DOHH2 (cell line): ENCODE data around the gene IL13RA1.
"Not testable (repeated sequence)": the region's sequence is repeated elsewhere in the genome, so short reads cannot be mapped to it uniquely, and the experiment has no call there.

Experiments used
- H3F3A ChIP-seq: fragments of 200-600 bp; sonication (generic), shearing (Covaris generic); 2 replicates; pipeline ENCODE4 v1.6.0; 2016; ENCODE audit warnings: antibody characterized with exemption, mild to moderate bottlenecking; ENCODE audit not compliant: control insufficient read depth, insufficient read depth
- H3K27ac ChIP-seq: fragments of 200-600 bp; sonication (generic); 2 replicates; pipeline ENCODE4 v1.5.1; 2014; ENCODE audit warnings: low read depth, mild to moderate bottlenecking, low read length, moderate library complexity
- H3K27me3 ChIP-seq: fragments of 200-600 bp; sonication (generic); 2 replicates; pipeline ENCODE4 v1.6.1; 2014; ENCODE audit warnings: mild to moderate bottlenecking, low read length, mixed read lengths; ENCODE audit not compliant: control insufficient read depth
- H3K36me3 ChIP-seq: fragments of 200-600 bp; sonication (generic); 2 replicates; pipeline ENCODE4 v1.6.1; 2014; ENCODE audit warnings: mild to moderate bottlenecking, low read length, moderate library complexity, mixed read lengths; ENCODE audit not compliant: control insufficient read depth
- H3K4me1 ChIP-seq: fragments of 200-600 bp; sonication (generic); 2 replicates; pipeline ENCODE4 v1.6.1; 2014; ENCODE audit warnings: mild to moderate bottlenecking, low read length, mixed read lengths; ENCODE audit not compliant: control insufficient read depth
- H3K4me2 ChIP-seq: fragments of 200-600 bp; sonication (generic); 2 replicates; pipeline ENCODE4 v1.6.0; 2014; ENCODE audit warnings: mild to moderate bottlenecking, low read length, moderate library complexity
- H3K4me3 ChIP-seq: fragments of 200-600 bp; sonication (generic); 2 replicates; pipeline ENCODE4 v1.5.1; 2014; ENCODE audit warnings: mild to moderate bottlenecking, low read length, mixed read lengths
- H3K79me2 ChIP-seq: fragments of 200-600 bp; sonication (generic); 2 replicates; pipeline ENCODE4 v1.6.1; 2014; ENCODE audit warnings: mild to moderate bottlenecking, low read length, mixed read lengths; ENCODE audit not compliant: control insufficient read depth
- H3K9me2 ChIP-seq: fragments of 200-600 bp; sonication (generic); replicated peaks from 2 replicates; pipeline ENCODE4 v1.6.1; 2014; ENCODE audit warnings: mild to moderate bottlenecking, low read length, mixed read lengths; ENCODE audit not compliant: control insufficient read depth
- H3K9me3 ChIP-seq: fragments of 200-600 bp; sonication (generic); 2 replicates; pipeline ENCODE4 v1.6.1; 2014; ENCODE audit warnings: antibody characterized with exemption, low read length, mixed read lengths; ENCODE audit not compliant: control insufficient read depth, insufficient read depth
- H4K20me1 ChIP-seq: fragments of 200-600 bp; sonication (generic); 2 replicates; pipeline ENCODE4 v1.6.0; 2014; ENCODE audit warnings: low read depth, mild to moderate bottlenecking, antibody characterized with exemption, low read length, moderate library complexity; ENCODE audit not compliant: control insufficient read depth, insufficient read depth
- CTCF ChIP-seq: fragments of 200-600 bp; sonication (generic); IDR thresholded peaks from one replicate; pipeline ENCODE4 v1.5.1; 2014; ENCODE audit warnings: antibody characterized with exemption, mild to moderate bottlenecking, low read depth, low read length; ENCODE audit not compliant: poor library complexity, severe bottlenecking
- EZH2phosphoT487 ChIP-seq: fragments of 200-600 bp; sonication (generic); IDR thresholded peaks from 2 replicates; pipeline ENCODE4 v1.6.1; 2017; ENCODE audit warnings: borderline replicate concordance, mild to moderate bottlenecking, antibody characterized with exemption, low read length, moderate library complexity, mixed read lengths

Gene IL13RA1

DNA sequence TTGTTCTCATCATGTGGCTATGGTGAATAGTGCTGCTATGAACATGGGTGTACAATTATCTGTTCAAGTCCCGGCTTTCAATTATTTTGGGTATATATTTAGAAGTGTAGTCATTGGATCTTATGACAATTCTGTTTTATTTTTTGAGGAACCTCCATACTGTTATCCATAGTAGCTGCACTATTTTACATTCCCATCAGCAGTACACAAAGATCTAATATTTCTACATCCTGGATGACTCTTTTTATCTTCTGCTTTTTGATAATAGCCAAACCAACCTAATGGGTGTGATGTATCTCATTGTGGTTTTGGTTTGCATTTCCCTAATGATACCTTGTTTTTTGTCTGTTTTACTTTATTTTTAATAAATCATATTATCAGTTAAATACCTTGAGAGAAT, 12.9 kb upstream of the IL13RA1 start:
- H4K20me1 ChIP-seq = no peaks in the 10 kb centered on the region
- H3K9me2 ChIP-seq = no peaks in the 10 kb centered on the region
- no peaks in the 10 kb centered on the region for H3K79me2 ChIP-seq
- no peak overlapping the region for H3K27ac ChIP-seq
- H3K4me2 ChIP-seq = no peak overlapping the region
- TF ChIP-seq EZH2phosphoT487 (no peak), CTCF (no peak)
- H3K27me3 ChIP-seq = no peaks in the 10 kb centered on the region
- no peak overlapping the region for H3K4me3 ChIP-seq
- no peaks in the 10 kb centered on the region for H3K36me3 ChIP-seq
- no peaks in the 10 kb centered on the region for H3F3A ChIP-seq
- peaks cover 30% of the 10 kb centered on the region for H3K4me1 ChIP-seq
- no peaks in the 10 kb centered on the region for H3K9me3 ChIP-seq

GRCh38 chrX:118715917-118716316, 11.5 kb upstream of the IL13RA1 start:
- peaks cover 35% of the 10 kb centered on the region for H3K4me1 ChIP-seq
- H3K79me2 ChIP-seq, H3K9me3 ChIP-seq, H3K27me3 ChIP-seq, H3F3A ChIP-seq, H3K36me3 ChIP-seq, H3K4me2 ChIP-seq, H3K27ac ChIP-seq, H3K9me2 ChIP-seq, H4K20me1 ChIP-seq, H3K4me3 ChIP-seq: not testable (repeated sequence)

GRCh38 chrX:118716833-118717232, 10.6 kb upstream of the IL13RA1 start:
- not testable (repeated sequence) for H3F3A ChIP-seq, H3K4me3 ChIP-seq, H3K27ac ChIP-seq, H4K20me1 ChIP-seq, H3K9me2 ChIP-seq, H3K4me2 ChIP-seq, H3K9me3 ChIP-seq, H3K27me3 ChIP-seq, H3K36me3 ChIP-seq, H3K79me2 ChIP-seq
- H3K4me1 ChIP-seq = peaks cover 35% of the 10 kb centered on the region

GRCh38 chrX:118717678-118718391, 9.6 kb upstream of the IL13RA1 start:
- Histone ChIP-seq H4K20me1 (no peaks in the 10 kb centered on the region), H3K9me2 (no peaks in the 10 kb centered on the region), H3F3A (no peaks in the 10 kb centered on the region), H3K79me2 (no peaks in the 10 kb centered on the region), H3K4me2 (peak overlapping the region; percentile 68; the same call in 1 of the 2 replicates), H3K27me3 (no peaks in the 10 kb centered on the region), H3K4me1 (peaks cover 35% of the 10 kb centered on the region), H3K36me3 (no peaks in the 10 kb centered on the region), H3K9me3 (no peaks in the 10 kb centered on the region), H3K27ac (no peak overlapping the region), H3K4me3 (no peak overlapping the region)
- TF ChIP-seq CTCF = no peak
- TF ChIP-seq EZH2phosphoT487 = no peak
